Upper lobe of right lung (tissue), 1 donor: Measurements from ENCODE around the gene GFRA1. TPM values are rescaled to one million over a fixed set of nuclear protein-coding genes. Genes with fewer than 3 reads are reported as not detected.

Experiments
- ATAC-seq: fragments of 200-7000 bp; cut with Tn5 transposase; one replicate; pipeline ENCODE4 v1.9.1; 2020; ENCODE audit warnings: mild to moderate bottlenecking, moderate library complexity
- DNase-seq: peaks from one replicate; pipeline ENCODE4 v3.0.0-alpha.2; 2020
- H3K27ac ChIP-seq: fragments of 200-600 bp; one replicate; pipeline ENCODE4 v1.8.0; 2022
- H3K27me3 ChIP-seq: fragments of 200-600 bp; one replicate; pipeline ENCODE4 v1.8.0; 2022; ENCODE audit warnings: mild to moderate bottlenecking
- H3K36me3 ChIP-seq: fragments of 200-600 bp; one replicate; pipeline ENCODE4 v1.8.0; 2022
- H3K4me1 ChIP-seq: fragments of 200-600 bp; one replicate; pipeline ENCODE4 v1.8.0; 2022
- H3K4me3 ChIP-seq: fragments of 200-600 bp; one replicate; pipeline ENCODE4 v1.8.0; 2022; ENCODE audit warnings: mild to moderate bottlenecking
- H3K9me3 ChIP-seq: fragments of 200-600 bp; one replicate; pipeline ENCODE4 v1.8.0; 2022
- CTCF ChIP-seq: fragments of 200-600 bp; IDR thresholded peaks from one replicate; pipeline ENCODE4 v1.8.0; 2022; ENCODE audit warnings: antibody characterized with exemption
- intact Hi-C: fragments of 100-400 bp; cut with DNase I; formaldehyde crosslinking; loops from one replicate; pipeline ENCODE4 v1.11.0; 2022
- total RNA-seq: library from RNA; stranded (reverse); fragmentation: NEBNext Ultra II Directional; extraction: Animal tissue kit (Norgen Biotek cat#: 25700); gene quantifications from one replicate; pipeline ENCODE4 v1.2.1, GENCODE V29; 2021
- donor health status: DM: no; HTN: yes; CAD: no; lungs with severe emphysema.

GFRA1 gene
- total RNA-seq, 1 donor from 2014 or later, result 3.4 TPM

- intact Hi-C loops, result no loop called here
- Histone ChIP-seq H3K27me3 (no peaks in the 10 kb centered on the region), H3K27ac (no peak overlapping the region), H3K4me1 (no peaks in the 10 kb centered on the region), H3K4me3 (no peak overlapping the region), H3K9me3 (no peaks in the 10 kb centered on the region), H3K36me3 (no peaks in the 10 kb centered on the region)
- no peak for DNase-seq
- no peak for ATAC-seq
- TF ChIP-seq CTCF, result no peak
Observed at GRCh38 chr10:116069856-116070255, 203.2 kb downstream of the GFRA1 start.

- ATAC-seq (no peak), DNase-seq (no peak)
- H3K4me3 ChIP-seq, result no peak overlapping the region
- intact Hi-C loops, result no loop called here
- H3K36me3 ChIP-seq, result no peaks in the 10 kb centered on the region
- H3K27me3 ChIP-seq, result no peaks in the 10 kb centered on the region
- H3K4me1 ChIP-seq, result no peaks in the 10 kb centered on the region
- no peak for TF ChIP-seq CTCF
- no peaks in the 10 kb centered on the region for H3K9me3 ChIP-seq
- no peak overlapping the region for H3K27ac ChIP-seq
Observed at GRCh38 chr10:116067825-116068224, 205.2 kb downstream of the GFRA1 start.

GRCh38 chr10:116063107-116063506 lies 209.9 kb downstream of the GFRA1 start:
- no peak overlapping the region for H3K27ac ChIP-seq
- no peak for TF ChIP-seq CTCF
- H3K4me3 ChIP-seq, result no peak overlapping the region
- intact Hi-C loops, result no loop called here
- no peaks in the 10 kb centered on the region for H3K4me1 ChIP-seq
- no peaks in the 10 kb centered on the region for H3K9me3 ChIP-seq
- ATAC-seq (no peak), DNase-seq (no peak)
- no peaks in the 10 kb centered on the region for H3K27me3 ChIP-seq
- no peaks in the 10 kb centered on the region for H3K36me3 ChIP-seq

GRCh38 chr10:116060864-116061263 lies 212.1 kb downstream of the GFRA1 start:
- ATAC-seq, result no peak
- Histone ChIP-seq H3K27ac (no peak overlapping the region), H3K36me3 (no peaks in the 10 kb centered on the region), H3K27me3 (no peaks in the 10 kb centered on the region), H3K4me3 (no peak overlapping the region), H3K4me1 (no peaks in the 10 kb centered on the region), H3K9me3 (no peaks in the 10 kb centered on the region)
- TF ChIP-seq CTCF, result no peak
- intact Hi-C loops, result no loop called here
- no peak for DNase-seq

GRCh38 chr10:116059320-116059719 lies 213.7 kb downstream of the GFRA1 start:
- H3K4me3 ChIP-seq, result no peak overlapping the region
- TF ChIP-seq CTCF, result no peak
- ATAC-seq (no peak), DNase-seq (no peak)
- H3K36me3 ChIP-seq, result no peaks in the 10 kb centered on the region
- no peaks in the 10 kb centered on the region for H3K4me1 ChIP-seq
- intact Hi-C loops, result no loop called here
- H3K9me3 ChIP-seq, result no peaks in the 10 kb centered on the region
- no peak overlapping the region for H3K27ac ChIP-seq
- H3K27me3 ChIP-seq, result no peaks in the 10 kb centered on the region
